ENCODE data around the gene IL1R1. TPM values are rescaled to one million over a fixed set of nuclear protein-coding genes. Genes with fewer than 3 reads are reported as not detected.
A peak's percentile ranks its signal among the peaks of the same experiment; 100 is the strongest.
"Not testable (repeated sequence)": the region's sequence is repeated elsewhere in the genome, so short reads cannot be mapped to it uniquely, and the experiment has no call there.

Gene IL1R1
- total RNA-seq, 2 donors from 2014 or later: 65.1 to 281 TPM

GRCh38 chr2:102122115-102122514 lies 20.4 kb upstream of the IL1R1 start:
- peak overlapping the region; percentile 87 to 90 for H3K27ac ChIP-seq
- H3K27me3 ChIP-seq (replicated peaks; ENCODE audit: insufficient read depth): no peaks in the 10 kb centered on the region
- no peak overlapping the region for H3K4me3 ChIP-seq
- peak; percentile 75 for ATAC-seq (ENCODE audit: insufficient number of reproducible peaks, low FRiP score, low read depth)
- no peak for DNase-seq (ENCODE audit: low spot score)
- TF ChIP-seq, protein P1, sequence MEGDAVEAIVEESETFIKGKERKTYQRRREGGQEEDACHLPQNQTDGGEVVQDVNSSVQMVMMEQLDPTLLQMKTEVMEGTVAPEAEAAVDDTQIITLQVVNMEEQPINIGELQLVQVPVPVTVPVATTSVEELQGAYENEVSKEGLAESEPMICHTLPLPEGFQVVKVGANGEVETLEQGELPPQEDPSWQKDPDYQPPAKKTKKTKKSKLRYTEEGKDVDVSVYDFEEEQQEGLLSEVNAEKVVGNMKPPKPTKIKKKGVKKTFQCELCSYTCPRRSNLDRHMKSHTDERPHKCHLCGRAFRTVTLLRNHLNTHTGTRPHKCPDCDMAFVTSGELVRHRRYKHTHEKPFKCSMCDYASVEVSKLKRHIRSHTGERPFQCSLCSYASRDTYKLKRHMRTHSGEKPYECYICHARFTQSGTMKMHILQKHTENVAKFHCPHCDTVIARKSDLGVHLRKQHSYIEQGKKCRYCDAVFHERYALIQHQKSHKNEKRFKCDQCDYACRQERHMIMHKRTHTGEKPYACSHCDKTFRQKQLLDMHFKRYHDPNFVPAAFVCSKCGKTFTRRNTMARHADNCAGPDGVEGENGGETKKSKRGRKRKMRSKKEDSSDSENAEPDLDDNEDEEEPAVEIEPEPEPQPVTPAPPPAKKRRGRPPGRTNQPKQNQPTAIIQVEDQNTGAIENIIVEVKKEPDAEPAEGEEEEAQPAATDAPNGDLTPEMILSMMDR (IDR thresholded peaks at IDR 0.05): no peak
- H3K36me3 ChIP-seq: no peaks in the 10 kb centered on the region
- peaks cover 13 to 26% of the 10 kb centered on the region in 2 donors for H3K4me1 ChIP-seq (ENCODE audit: control insufficient read depth in 1 of 2, low read depth in 2 of 2)
- no peaks in the 10 kb centered on the region for H3K9me3 ChIP-seq

DNA sequence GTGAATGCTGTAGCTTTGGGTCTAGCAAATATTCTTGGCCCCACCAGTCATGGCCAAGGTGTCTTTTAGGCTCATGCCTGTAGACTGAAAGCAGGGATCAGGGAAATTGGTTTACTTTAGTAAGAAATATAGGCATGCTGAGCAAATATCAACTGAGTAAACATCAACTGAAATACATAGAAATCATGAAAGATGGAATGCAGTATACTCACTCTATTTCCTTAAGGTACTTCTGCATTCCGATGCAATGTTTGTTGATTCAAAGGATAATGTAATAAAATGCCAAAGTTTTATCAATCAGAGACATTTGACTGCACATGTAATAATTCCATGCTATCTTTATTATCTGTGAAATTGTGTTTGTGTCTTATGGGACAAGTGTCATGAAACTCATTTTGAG lies 19.6 kb upstream of the IL1R1 start:
- TF ChIP-seq, protein P1 (IDR thresholded peaks at IDR 0.05): no peak
- Histone ChIP-seq H3K4me3 (no peak overlapping the region), H3K27me3 (replicated peaks; ENCODE audit: insufficient read depth) (no peaks in the 10 kb centered on the region), H3K9me3 (no peaks in the 10 kb centered on the region), H3K4me1 (ENCODE audit: control insufficient read depth in 1 of 2, low read depth in 2 of 2) (peaks cover 15 to 21% of the 10 kb centered on the region in 2 donors), H3K27ac (peak overlapping the region; percentile 87 to 90), H3K36me3 (no peaks in the 10 kb centered on the region)
- DNase-seq (ENCODE audit: low spot score) (no peak), ATAC-seq (ENCODE audit: insufficient number of reproducible peaks, low FRiP score, low read depth) (no peak)

DNA sequence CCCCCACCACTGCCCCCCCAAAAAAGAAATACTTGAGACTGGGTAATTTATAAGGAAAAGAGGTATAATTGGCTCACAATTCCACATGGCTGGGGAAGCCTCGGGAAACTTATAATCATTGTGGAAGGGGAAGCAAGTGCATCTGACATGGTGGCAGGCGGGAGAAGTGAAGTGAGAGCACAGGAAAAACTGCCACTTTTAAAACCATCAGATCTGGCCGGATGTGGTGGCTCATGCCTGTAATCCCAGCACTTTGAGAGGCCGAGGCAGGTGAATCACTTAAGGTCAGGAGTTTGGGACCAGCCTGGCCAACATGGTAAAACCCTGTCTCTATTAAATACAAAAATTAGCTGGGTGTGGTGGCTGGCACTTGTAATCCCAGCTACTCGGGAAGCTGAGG lies 18.1 kb upstream of the IL1R1 start:
- not testable (repeated sequence) for H3K9me3 ChIP-seq; DNase-seq (ENCODE audit: low spot score); H3K36me3 ChIP-seq; H3K27me3 ChIP-seq (replicated peaks; ENCODE audit: insufficient read depth); H3K27ac ChIP-seq; H3K4me3 ChIP-seq; ATAC-seq (ENCODE audit: insufficient number of reproducible peaks, low FRiP score, low read depth)
- H3K4me1 ChIP-seq (ENCODE audit: control insufficient read depth in 1 of 2, low read depth in 2 of 2): peaks cover 15 to 21% of the 10 kb centered on the region in 2 donors

- Histone ChIP-seq H3K36me3 (no peaks in the 10 kb centered on the region), H3K27me3 (replicated peaks; ENCODE audit: insufficient read depth) (no peaks in the 10 kb centered on the region), H3K4me1 (ENCODE audit: control insufficient read depth in 1 of 2, low read depth in 2 of 2) (peaks cover 18 to 22% of the 10 kb centered on the region in 2 donors), H3K9me3 (no peaks in the 10 kb centered on the region), H3K4me3 (no peak overlapping the region), H3K27ac (no peak overlapping the region)
- DNase-seq (ENCODE audit: low spot score) (no peak), ATAC-seq (ENCODE audit: insufficient number of reproducible peaks, low FRiP score, low read depth) (no peak)
- TF ChIP-seq, protein P1 (IDR thresholded peaks at IDR 0.05): no peak
Measured at GRCh38 chr2:102126169-102126568, 16.4 kb upstream of the IL1R1 start.

GRCh38 chr2:102126660-102127059 lies 15.9 kb upstream of the IL1R1 start:
- H3K4me3 ChIP-seq: no peak overlapping the region
- peaks cover 14 to 18% of the 10 kb centered on the region in 2 donors for H3K4me1 ChIP-seq (ENCODE audit: control insufficient read depth in 1 of 2, low read depth in 2 of 2)
- no peaks in the 10 kb centered on the region for H3K27me3 ChIP-seq (replicated peaks; ENCODE audit: insufficient read depth)
- TF ChIP-seq, protein P1 (IDR thresholded peaks at IDR 0.05): no peak
- no peaks in the 10 kb centered on the region for H3K9me3 ChIP-seq
- H3K36me3 ChIP-seq: no peaks in the 10 kb centered on the region
- no peak for DNase-seq (ENCODE audit: low spot score)
- ATAC-seq (ENCODE audit: insufficient number of reproducible peaks, low FRiP score, low read depth): no peak
- no peak overlapping the region for H3K27ac ChIP-seq

- ATAC-seq (ENCODE audit: insufficient number of reproducible peaks, low FRiP score, low read depth): no peak
- peaks cover 0 to 9% of the 10 kb centered on the region in 2 donors for H3K4me1 ChIP-seq (ENCODE audit: control insufficient read depth in 1 of 2, low read depth in 2 of 2)
- H3K36me3 ChIP-seq: no peaks in the 10 kb centered on the region
- no peaks in the 10 kb centered on the region for H3K9me3 ChIP-seq
- no peak overlapping the region for H3K27ac ChIP-seq
- TF ChIP-seq, protein P1 (IDR thresholded peaks at IDR 0.05): no peak
- no peaks in the 10 kb centered on the region for H3K27me3 ChIP-seq (replicated peaks; ENCODE audit: insufficient read depth)
- H3K4me3 ChIP-seq: no peak overlapping the region
- DNase-seq (ENCODE audit: low spot score): no peak
Measured at GRCh38 chr2:102129082-102129481, 13.5 kb upstream of the IL1R1 start.
